ENCODE data around the gene A3GALT2. TPM values are rescaled to one million over a fixed set of nuclear protein-coding genes. Genes with fewer than 3 reads are reported as not detected.
A peak's percentile ranks its signal among the peaks of the same experiment; 100 is the strongest.

The A3GALT2 gene
- total and polyA plus RNA-seq, 9 of the 15 experiments (the other 6 are each of a cell fraction or from before 2014, with no cell fraction given) = not detected

DNA sequence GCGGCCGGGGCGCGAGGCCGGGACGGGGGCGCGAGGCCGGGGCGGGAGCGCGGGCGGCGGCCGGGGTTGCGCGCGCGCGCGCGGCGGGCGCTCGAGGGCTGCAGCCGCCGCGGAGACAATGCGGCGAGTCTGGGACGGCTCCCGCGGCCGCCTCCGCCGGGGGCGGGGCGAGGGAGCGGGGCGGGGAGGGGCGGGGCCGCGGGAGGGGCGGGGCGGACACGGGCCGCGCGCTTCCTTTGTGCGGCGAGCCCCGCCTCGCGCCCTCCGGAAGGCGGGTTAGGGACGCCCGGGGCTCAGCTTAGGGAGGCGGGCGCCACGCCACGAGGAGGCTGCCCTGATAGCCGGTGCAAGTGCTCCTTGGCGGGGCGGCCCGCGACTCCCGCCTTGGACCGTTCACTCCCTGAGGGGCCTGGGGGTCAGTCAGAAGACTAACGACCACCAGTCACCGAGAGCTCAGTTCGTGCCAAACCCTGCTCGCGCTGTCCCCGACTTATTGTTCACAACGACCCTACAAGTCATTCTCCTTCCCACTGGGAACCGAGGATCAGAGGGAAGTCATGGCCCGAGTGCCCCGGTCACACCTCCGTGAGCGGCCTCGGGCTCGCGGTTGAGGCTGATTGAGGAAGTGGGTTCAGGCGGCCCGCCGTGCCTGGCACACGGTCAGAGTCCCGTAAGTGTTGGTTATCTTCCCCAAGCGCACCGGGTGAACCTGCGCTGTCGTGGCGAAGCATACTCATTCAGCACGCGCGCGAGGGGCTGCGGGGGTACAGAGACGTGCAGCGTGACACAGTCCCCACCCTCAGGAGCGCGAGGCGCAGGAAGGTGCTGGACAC is 29.1 kb upstream of the A3GALT2 start (continued):
- TF ChIP-seq, protein P1, sequence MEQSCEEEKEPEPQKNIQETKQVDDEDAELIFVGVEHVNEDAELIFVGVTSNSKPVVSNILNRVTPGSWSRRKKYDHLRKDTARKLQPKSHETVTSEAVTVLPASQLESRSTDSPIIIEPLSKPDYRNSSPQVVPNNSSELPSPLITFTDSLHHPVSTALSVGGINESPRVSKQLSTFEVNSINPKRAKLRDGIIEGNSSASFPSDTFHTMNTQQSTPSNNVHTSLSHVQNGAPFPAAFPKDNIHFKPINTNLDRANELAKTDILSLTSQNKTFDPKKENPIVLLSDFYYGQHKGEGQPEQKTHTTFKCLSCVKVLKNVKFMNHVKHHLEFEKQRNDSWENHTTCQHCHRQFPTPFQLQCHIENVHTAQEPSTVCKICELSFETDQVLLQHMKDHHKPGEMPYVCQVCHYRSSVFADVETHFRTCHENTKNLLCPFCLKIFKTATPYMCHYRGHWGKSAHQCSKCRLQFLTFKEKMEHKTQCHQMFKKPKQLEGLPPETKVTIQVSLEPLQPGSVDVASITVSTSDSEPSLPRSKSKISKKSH (CRISPR knock-in tag; IDR thresholded peaks at IDR 0.05) = no peak
- TF ChIP-seq PURB (CRISPR knock-in tag; IDR thresholded peaks at IDR 0.05; ENCODE audit: low read depth) = no peak
- no peak for TF ChIP-seq CBFA2T3 (IDR thresholded peaks at IDR 0.05)
- TF ChIP-seq U2AF2 (optimal IDR thresholded peaks at IDR 0.05; ENCODE audit: low read depth, low read length) = no peak
- TF ChIP-seq ZNF696 (CRISPR knock-in tag; conservative IDR thresholded peaks at IDR 0.05) = no peak
- no peak for TF ChIP-seq CBFA2T2 (conservative IDR thresholded peaks at IDR 0.05)
- TF ChIP-seq, protein P2, sequence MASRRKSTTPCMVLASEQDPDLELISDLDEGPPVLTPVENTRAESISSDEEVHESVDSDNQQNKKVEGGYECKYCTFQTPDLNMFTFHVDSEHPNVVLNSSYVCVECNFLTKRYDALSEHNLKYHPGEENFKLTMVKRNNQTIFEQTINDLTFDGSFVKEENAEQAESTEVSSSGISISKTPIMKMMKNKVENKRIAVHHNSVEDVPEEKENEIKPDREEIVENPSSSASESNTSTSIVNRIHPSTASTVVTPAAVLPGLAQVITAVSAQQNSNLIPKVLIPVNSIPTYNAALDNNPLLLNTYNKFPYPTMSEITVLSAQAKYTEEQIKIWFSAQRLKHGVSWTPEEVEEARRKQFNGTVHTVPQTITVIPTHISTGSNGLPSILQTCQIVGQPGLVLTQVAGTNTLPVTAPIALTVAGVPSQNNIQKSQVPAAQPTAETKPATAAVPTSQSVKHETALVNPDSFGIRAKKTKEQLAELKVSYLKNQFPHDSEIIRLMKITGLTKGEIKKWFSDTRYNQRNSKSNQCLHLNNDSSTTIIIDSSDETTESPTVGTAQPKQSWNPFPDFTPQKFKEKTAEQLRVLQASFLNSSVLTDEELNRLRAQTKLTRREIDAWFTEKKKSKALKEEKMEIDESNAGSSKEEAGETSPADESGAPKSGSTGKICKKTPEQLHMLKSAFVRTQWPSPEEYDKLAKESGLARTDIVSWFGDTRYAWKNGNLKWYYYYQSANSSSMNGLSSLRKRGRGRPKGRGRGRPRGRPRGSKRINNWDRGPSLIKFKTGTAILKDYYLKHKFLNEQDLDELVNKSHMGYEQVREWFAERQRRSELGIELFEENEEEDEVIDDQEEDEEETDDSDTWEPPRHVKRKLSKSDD (conservative IDR thresholded peaks at IDR 0.05; ENCODE audit: low read length) = no peak
- no peak for TF ChIP-seq ZZZ3 (IDR thresholded peaks at IDR 0.05)
- no peak for TF ChIP-seq ATF1 (CRISPR knock-in tag; IDR thresholded peaks at IDR 0.05)
- TF ChIP-seq ATF1 (tag; IDR thresholded peaks at IDR 0.05) = peak; percentile 75
- no peak for TF ChIP-seq TCF3 (CRISPR knock-in tag; IDR thresholded peaks at IDR 0.05)
- no peak for TF ChIP-seq CBX8 (IDR thresholded peaks at IDR 0.05; ENCODE audit: borderline replicate concordance, extremely low read depth, low read depth, low read length, poor library complexity, severe bottlenecking)
- TF ChIP-seq ZBTB8A (IDR thresholded peaks at IDR 0.05; ENCODE audit: partially characterized antibody) = no peak
- no peak for TF ChIP-seq SREBF1 (IDR thresholded peaks at IDR 0.05; ENCODE audit: borderline replicate concordance, low read depth, low read length)
- TF ChIP-seq, protein P3, sequence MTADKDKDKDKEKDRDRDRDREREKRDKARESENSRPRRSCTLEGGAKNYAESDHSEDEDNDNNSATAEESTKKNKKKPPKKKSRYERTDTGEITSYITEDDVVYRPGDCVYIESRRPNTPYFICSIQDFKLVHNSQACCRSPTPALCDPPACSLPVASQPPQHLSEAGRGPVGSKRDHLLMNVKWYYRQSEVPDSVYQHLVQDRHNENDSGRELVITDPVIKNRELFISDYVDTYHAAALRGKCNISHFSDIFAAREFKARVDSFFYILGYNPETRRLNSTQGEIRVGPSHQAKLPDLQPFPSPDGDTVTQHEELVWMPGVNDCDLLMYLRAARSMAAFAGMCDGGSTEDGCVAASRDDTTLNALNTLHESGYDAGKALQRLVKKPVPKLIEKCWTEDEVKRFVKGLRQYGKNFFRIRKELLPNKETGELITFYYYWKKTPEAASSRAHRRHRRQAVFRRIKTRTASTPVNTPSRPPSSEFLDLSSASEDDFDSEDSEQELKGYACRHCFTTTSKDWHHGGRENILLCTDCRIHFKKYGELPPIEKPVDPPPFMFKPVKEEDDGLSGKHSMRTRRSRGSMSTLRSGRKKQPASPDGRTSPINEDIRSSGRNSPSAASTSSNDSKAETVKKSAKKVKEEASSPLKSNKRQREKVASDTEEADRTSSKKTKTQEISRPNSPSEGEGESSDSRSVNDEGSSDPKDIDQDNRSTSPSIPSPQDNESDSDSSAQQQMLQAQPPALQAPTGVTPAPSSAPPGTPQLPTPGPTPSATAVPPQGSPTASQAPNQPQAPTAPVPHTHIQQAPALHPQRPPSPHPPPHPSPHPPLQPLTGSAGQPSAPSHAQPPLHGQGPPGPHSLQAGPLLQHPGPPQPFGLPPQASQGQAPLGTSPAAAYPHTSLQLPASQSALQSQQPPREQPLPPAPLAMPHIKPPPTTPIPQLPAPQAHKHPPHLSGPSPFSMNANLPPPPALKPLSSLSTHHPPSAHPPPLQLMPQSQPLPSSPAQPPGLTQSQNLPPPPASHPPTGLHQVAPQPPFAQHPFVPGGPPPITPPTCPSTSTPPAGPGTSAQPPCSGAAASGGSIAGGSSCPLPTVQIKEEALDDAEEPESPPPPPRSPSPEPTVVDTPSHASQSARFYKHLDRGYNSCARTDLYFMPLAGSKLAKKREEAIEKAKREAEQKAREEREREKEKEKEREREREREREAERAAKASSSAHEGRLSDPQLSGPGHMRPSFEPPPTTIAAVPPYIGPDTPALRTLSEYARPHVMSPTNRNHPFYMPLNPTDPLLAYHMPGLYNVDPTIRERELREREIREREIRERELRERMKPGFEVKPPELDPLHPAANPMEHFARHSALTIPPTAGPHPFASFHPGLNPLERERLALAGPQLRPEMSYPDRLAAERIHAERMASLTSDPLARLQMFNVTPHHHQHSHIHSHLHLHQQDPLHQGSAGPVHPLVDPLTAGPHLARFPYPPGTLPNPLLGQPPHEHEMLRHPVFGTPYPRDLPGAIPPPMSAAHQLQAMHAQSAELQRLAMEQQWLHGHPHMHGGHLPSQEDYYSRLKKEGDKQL (CRISPR knock-in tag; IDR thresholded peaks at IDR 0.05; ENCODE audit: borderline replicate concordance) = no peak
- TF ChIP-seq, protein P4, sequence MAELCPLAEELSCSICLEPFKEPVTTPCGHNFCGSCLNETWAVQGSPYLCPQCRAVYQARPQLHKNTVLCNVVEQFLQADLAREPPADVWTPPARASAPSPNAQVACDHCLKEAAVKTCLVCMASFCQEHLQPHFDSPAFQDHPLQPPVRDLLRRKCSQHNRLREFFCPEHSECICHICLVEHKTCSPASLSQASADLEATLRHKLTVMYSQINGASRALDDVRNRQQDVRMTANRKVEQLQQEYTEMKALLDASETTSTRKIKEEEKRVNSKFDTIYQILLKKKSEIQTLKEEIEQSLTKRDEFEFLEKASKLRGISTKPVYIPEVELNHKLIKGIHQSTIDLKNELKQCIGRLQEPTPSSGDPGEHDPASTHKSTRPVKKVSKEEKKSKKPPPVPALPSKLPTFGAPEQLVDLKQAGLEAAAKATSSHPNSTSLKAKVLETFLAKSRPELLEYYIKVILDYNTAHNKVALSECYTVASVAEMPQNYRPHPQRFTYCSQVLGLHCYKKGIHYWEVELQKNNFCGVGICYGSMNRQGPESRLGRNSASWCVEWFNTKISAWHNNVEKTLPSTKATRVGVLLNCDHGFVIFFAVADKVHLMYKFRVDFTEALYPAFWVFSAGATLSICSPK (IDR thresholded peaks at IDR 0.05; ENCODE audit: borderline replicate concordance) = no peak
